ENCODE results near the gene STK40. TPM values are rescaled to one million over a fixed set of nuclear protein-coding genes. Genes with fewer than 3 reads are reported as not detected.

Gene STK40
- total and polyA plus RNA-seq, 9 of the 15 experiments (the other 6 are each of a cell fraction or from before 2014, with no cell fraction given), result 0.69 to 94.3 (median 39.1) TPM

DNA sequence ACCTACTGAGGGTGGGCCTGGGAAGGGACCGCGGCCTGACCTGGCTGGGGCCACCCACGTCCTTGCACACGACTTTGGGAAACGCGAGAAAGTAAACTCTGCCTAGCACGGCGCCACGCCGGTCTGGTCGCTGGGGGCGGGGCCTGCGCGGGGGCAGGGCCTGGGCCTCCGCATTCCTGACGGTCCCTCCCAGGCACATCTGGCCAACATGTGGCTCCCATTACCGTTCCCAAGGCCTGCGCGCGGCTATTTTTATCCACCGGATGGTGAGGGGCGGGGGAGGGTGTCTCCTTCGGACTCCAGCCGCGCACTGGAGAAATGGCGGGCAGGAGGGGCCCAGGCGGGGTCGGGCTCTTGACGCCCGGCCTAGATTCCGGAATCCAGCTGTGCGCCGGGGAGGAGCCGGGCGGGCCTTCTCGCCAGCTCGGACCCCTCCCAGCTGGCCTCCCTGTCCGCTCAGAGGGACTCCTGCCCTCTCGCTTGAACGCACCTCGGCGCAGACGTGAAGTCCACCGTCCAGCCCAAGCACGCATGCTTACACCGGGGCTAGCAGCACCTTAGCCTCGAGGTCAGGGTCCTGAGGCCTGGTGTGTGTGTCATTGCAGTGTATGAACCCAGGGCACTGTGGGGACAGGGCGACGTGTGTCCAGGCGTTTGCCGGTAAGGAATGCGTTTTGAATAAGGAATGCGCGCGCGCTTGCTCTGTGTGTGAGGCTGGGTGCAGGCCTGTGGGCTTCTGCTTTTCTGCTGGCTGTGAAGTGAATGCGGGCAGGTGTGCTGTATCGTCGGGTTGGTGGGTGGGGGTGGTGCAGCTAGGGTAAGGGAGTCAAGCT lies 64.4 kb downstream of the STK40 start (continued):
- TF ChIP-seq, protein P1, sequence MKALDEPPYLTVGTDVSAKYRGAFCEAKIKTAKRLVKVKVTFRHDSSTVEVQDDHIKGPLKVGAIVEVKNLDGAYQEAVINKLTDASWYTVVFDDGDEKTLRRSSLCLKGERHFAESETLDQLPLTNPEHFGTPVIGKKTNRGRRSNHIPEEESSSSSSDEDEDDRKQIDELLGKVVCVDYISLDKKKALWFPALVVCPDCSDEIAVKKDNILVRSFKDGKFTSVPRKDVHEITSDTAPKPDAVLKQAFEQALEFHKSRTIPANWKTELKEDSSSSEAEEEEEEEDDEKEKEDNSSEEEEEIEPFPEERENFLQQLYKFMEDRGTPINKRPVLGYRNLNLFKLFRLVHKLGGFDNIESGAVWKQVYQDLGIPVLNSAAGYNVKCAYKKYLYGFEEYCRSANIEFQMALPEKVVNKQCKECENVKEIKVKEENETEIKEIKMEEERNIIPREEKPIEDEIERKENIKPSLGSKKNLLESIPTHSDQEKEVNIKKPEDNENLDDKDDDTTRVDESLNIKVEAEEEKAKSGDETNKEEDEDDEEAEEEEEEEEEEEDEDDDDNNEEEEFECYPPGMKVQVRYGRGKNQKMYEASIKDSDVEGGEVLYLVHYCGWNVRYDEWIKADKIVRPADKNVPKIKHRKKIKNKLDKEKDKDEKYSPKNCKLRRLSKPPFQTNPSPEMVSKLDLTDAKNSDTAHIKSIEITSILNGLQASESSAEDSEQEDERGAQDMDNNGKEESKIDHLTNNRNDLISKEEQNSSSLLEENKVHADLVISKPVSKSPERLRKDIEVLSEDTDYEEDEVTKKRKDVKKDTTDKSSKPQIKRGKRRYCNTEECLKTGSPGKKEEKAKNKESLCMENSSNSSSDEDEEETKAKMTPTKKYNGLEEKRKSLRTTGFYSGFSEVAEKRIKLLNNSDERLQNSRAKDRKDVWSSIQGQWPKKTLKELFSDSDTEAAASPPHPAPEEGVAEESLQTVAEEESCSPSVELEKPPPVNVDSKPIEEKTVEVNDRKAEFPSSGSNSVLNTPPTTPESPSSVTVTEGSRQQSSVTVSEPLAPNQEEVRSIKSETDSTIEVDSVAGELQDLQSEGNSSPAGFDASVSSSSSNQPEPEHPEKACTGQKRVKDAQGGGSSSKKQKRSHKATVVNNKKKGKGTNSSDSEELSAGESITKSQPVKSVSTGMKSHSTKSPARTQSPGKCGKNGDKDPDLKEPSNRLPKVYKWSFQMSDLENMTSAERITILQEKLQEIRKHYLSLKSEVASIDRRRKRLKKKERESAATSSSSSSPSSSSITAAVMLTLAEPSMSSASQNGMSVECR (CRISPR knock-in tag; IDR thresholded peaks at IDR 0.05), result peak; percentile 84
- TF ChIP-seq RFX1 (IDR thresholded peaks at IDR 0.05), result no peak
- TF ChIP-seq SRSF3 (IDR thresholded peaks at IDR 0.05; ENCODE audit: insufficient read depth, low read length), result no peak
- TF ChIP-seq CEBPG (CRISPR knock-in tag; IDR thresholded peaks at IDR 0.05), result peak; percentile 72
- TF ChIP-seq CEBPG (tag; conservative IDR thresholded peaks at IDR 0.05 in 1 of 2, IDR thresholded peaks at IDR 0.05 in 1 of 2), result no peak
- TF ChIP-seq, protein P2, sequence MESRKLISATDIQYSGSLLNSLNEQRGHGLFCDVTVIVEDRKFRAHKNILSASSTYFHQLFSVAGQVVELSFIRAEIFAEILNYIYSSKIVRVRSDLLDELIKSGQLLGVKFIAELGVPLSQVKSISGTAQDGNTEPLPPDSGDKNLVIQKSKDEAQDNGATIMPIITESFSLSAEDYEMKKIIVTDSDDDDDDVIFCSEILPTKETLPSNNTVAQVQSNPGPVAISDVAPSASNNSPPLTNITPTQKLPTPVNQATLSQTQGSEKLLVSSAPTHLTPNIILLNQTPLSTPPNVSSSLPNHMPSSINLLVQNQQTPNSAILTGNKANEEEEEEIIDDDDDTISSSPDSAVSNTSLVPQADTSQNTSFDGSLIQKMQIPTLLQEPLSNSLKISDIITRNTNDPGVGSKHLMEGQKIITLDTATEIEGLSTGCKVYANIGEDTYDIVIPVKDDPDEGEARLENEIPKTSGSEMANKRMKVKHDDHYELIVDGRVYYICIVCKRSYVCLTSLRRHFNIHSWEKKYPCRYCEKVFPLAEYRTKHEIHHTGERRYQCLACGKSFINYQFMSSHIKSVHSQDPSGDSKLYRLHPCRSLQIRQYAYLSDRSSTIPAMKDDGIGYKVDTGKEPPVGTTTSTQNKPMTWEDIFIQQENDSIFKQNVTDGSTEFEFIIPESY (CRISPR knock-in tag; IDR thresholded peaks at IDR 0.05), result peak; percentile 88
- TF ChIP-seq PHF8 (IDR thresholded peaks at IDR 0.05; ENCODE audit: borderline replicate concordance, low read length), result peak; percentile 50; the same call in 1 of the 2 replicates
- no peak for TF ChIP-seq MCM7 (IDR thresholded peaks at IDR 0.05)
- TF ChIP-seq NCOR1 (IDR thresholded peaks at IDR 0.05), result peak; percentile 80
- TF ChIP-seq ZNF41 (CRISPR knock-in tag; conservative IDR thresholded peaks at IDR 0.05), result no peak
- TF ChIP-seq, protein P3, sequence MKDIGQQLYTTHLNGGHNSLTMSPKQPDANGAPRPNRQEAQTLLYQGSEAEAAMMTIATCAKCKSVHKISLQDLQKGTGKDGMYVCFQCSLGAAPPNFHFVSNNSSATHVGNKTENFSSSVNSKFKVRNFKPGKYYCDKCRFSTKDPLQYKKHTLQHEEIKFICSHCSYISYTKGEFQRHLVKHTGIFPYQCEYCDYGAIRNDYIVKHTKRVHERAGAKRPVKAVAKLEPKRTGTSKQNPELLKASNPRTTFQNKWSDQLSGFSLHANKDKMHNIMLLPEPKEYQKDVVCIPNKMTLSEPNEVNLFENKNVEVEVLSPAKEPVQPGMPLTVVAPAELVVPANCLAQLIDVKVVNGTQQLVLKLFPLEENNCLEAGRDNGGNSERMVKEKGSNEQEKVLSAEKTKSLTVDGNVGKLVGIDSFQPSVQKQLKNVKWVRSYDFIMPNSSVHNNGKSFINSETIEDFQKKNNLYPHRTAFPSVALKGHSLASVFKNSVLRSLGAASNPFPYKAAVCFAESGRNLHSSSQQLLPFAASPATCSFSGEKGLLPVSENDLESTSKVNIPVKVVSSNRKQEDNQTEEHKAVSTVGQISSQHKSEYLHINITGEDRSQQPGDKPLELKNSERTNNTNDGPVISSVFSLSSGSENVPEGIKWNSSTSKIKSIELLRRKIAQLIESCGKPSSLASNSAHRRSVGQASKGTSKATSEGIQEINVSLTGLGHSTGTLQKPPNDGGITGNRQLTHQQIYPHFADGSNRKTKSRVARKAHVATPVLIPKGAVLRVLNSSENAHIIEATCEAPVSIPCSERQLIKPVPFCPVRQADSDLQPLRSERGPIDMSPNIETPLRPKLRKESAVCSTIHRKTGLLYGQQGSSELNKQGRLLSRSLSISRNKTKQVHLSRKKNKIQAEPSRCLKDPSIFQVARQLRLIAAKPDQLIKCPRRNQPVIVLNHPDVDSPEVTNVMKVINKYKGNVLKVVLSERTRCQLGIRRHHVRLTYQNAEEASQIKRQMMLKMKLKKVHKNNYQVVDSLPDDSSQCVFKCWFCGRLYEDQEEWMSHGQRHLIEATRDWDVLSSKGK (CRISPR knock-in tag; IDR thresholded peaks at IDR 0.05), result no peak
- peak; percentile 88 for TF ChIP-seq GABPB1 (CRISPR knock-in tag; IDR thresholded peaks at IDR 0.05)
- TF ChIP-seq MEF2A (IDR thresholded peaks at IDR 0.05; ENCODE audit: control insufficient read depth, low read depth, low read length), result peak; percentile 99
- no peak for TF ChIP-seq SRF (CRISPR knock-in tag; IDR thresholded peaks at IDR 0.05)
- no peak for TF ChIP-seq TSC22D4 (tag; IDR thresholded peaks at IDR 0.05)
- peak; percentile 97 for TF ChIP-seq SMAD4 (CRISPR knock-in tag; conservative IDR thresholded peaks at IDR 0.05)
- no peak for TF ChIP-seq HOXB6 (CRISPR knock-in tag; IDR thresholded peaks at IDR 0.05; ENCODE audit: borderline replicate concordance)
- no peak for TF ChIP-seq DIDO1 (tag; IDR thresholded peaks at IDR 0.05; ENCODE audit: low read depth)
